ENCODE data around the gene ELP4.

The ELP4 gene

DNA sequence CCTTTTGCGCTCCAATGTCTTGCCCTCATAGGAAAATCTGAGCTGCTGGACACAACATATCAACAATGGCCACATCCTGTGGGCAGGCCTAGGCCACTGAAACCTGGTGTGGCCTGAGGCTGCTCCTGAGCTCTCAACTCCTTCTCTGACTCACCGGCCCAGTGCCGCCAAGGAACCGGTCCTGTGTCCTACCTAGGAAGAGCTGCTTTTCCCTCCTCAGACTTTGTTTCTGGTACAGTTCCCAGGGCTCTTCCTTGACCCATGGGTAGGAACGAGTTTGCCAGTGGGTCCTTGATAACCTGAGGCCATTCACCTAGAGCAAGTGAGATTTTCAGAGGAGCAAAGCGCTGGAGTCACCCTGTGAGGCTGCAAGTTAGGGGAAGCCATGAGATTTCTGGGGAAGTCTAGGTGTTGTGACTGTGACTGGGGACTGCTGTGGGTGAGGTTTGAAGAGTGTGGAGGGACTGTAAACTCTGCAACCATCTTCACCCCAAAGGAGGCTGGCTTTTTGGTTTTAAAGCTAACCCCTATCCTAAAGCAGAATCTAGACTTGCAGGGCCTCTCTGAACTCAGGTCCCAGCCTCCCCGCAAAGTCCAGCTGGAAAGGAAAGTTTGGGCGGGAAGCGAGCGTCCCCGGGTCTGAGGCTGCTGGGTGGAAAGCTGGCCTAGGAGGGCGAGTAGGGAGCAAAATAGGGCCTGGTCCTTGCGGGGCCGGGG, 313.5 kb downstream of the ELP4 start:
- DNase-seq (ENCODE audit: low read depth in 2 of 2) = no peak

DNA sequence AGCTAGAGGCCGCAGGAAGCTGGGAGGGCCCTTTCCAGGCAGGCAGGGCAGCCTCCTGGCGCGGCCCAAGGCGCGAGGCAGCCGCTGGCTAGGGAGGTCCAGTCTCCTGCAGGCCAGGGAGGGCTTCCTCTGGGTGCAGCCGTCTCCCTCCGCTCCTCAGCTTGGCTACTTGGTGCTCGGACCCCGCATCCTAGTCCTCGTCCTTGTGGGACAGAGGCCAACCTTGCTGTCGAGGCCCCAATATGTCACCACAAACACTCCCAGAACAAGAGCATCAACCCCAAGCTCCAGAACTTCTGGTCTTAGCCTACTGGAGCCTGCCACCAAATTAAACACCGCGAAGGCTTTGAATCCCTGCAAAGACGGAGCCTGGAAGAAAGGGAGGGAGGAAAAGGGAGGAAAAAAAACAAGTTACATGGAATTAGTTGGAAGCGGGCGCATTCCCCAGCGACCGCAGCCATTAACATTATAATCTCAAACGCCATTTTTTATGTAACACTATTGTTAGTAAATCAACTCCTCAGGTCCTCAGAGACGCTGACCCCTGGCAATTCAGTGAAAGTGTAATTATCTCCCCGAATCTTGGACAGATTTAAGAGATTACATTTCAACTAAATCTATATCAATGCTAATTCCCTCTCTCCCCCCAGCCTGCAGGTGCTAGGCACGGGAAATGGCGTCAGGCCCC, 314.2 kb downstream of the ELP4 start:
- no peak for DNase-seq (ENCODE audit: low read depth in 2 of 2)

DNA sequence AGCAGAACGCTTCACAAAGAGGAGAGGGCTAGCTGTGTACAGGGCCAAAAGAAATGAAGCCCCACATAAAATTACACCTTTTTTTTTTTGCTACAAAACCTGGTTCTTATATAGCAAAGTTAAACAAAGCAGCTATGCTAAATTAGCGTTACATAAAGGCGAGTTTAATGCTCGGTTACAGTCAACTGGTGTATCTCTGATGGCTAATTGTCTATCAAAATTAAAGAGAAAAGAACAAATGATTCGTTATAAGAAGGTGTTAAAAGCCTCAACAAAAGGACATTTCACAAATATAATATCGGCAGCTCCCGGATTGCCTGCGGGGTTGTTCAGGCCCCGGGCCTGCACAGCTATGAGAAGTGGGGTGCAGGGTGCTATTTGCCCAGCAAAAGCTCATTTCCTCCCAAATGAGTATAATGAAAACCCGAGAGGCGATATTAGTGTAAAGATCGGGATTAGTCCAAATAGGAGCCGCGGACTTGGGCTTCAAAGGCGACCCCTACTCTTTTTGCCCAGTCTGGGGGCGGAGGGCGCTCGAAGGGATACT, 314.8 kb downstream of the ELP4 start:
- DNase-seq (ENCODE audit: low read depth in 2 of 2) = no peak

DNA sequence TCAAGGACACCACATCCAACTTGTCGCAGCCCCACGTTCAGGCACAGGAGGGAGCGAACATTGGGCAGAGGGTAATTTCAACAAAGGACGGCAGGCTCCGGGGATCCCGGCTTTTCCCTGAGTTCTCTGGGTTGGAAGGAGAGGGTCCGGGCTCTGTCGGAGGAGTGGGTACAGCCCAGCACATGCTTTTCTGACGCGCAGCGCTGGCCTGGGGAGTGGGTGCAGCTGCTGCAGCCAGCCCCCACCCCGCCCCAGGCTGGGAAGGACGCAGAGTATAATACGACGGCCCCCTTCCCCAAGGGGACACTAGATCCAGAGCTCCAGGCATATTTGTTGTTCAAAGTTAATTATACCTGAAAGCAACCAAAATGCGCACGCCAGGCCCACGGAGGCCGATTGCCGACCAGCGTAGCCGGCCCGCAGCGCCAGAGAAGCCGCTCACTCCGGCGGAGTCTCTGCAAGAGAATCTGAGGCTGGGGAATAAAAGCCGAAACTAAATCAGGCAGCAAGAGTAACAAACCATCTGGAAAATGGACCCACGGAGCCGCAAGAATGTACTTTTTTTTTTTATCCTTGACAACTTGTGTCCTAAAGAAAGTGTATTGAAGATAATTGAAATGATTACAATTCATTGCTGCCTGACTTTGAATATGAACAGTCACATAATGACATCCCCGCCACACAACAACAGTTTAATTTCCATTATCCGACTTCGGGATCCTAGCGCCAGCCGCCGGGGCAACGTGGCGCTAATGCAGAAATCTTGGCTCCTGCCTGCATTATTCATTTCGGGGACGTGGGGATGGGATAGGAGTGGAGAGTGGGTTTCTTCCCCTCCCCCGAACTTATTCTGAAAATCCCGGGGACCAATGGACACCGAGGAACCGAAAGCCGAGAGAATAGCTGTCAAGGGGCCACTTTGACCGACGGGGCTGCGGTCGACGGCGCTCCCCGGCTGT, 315.6 kb downstream of the ELP4 start:
- DNase-seq (ENCODE audit: low read depth in 2 of 2) = no peak

DNA sequence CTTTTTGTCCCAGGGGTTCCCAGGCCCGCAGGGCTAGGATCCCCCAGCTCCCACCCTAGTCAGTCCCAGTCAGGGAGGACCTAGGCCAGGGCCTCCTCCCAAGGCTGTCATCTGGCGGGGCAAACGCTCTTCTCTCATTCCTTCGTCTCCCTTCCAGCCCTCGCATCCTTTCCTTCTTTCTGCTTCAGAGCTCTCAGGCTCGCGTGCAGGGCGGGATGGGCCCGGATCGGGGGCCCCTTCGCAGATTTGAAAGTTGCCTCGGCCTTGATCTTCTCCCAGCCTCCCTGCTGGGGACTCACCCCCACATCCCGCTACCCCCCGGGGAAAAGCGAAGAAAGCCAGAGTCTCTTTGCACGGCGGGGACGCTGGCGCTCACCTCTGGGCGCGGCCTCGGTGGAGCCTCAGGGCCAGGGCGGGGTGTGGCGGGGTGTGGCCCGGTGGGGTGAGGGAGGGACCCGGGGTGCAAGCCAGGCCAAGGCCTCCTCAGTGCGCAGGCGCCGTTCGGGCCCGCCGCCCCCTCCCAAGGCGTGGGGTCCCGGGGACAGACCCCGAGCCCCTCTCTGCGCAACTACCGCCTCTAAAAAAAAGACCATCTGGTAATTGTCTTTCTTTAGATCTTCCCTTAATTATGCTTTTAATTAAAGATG, 316.4 kb downstream of the ELP4 start:
- no peak for DNase-seq (ENCODE audit: low read depth in 2 of 2)

GRCh38 chr11:31826536-31827438, 317.2 kb downstream of the ELP4 start:
- no peak for DNase-seq (ENCODE audit: low read depth in 2 of 2)

DNA sequence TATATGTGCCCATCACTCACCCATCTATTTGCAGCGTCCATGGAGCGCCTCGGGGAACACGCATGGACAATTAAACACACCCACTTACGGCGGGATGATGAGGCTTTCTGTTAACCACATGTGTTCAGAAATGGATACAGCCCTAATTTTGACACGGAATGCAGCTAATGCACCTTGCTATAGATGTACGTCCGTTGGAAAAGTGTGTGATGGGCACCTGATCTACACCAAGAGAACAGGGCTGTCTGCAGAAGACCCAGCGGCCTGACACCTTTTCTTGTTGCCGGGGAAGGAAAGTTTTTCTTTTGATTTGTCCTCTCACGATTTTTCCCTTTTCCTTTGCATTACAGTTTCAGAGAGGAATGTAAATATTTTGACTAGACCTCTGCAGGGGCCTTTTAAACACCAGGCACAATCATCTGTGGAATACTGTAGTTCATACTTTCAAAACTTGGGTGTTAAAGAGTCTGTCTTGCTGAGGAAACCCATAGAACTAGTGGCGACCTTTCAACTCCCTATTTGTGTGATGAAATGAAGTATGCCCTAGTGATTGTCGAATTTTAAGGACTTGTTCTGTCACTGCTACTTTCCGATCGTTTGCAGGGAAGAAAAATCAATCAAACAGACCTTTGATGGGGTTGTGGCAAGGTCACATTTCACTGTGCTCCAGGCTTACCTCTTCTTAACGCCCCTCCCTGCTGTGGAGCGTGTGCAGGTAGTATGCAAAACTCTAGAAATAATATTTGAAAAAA, 318.1 kb downstream of the ELP4 start:
- no peak for DNase-seq (ENCODE audit: low read depth in 2 of 2)

DNA sequence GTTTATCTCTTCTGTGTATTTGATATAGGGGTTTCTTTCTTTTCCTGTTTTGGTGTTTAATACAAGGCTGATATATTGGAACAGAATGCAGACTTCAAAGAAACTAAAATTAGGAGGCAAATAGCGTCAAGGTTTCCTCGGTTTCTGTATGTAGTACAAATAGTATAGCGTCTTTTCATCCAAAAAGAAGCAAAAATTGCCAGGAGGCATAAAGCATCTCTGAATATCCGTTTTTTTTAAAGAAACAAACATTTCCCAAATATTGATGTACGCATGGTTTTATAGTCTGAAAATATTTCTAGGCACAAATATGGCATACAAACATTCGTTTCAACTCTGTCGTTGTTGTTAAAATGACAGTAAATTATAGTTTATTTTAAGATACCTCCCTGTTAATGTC, 318.6 kb downstream of the ELP4 start:
- DNase-seq (ENCODE audit: low read depth in 2 of 2) = no peak

DNA sequence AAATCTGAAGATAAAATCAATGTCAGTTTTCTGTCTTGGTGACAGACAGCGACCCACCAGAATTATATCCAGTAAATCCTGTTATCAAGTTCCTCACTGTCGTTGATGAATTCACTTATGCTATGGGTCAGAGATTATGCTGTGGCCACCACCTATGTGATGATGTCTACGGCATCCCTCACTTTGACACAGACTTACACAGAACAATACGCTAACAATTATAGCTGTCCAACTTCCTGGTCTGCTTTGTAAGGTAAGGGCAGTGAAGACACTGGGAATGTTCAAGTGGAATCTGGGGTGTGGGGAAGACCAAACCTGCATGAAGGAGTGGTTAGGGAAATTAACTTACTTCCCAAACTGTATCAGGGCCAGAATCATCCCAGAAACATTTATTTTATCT, 320.8 kb downstream of the ELP4 start:
- DNase-seq (ENCODE audit: low read depth in 2 of 2) = no peak

GRCh38 chr11:31834237-31834636, 324.7 kb downstream of the ELP4 start:
- no peak for DNase-seq (ENCODE audit: low read depth in 2 of 2)
